ENCODE data around the gene VSTM2B. TPM values are rescaled to one million over a fixed set of nuclear protein-coding genes. Genes with fewer than 3 reads are reported as not detected.

VSTM2B gene
- total RNA-seq, 1 experiment from 2014 or later = not detected

DNA sequence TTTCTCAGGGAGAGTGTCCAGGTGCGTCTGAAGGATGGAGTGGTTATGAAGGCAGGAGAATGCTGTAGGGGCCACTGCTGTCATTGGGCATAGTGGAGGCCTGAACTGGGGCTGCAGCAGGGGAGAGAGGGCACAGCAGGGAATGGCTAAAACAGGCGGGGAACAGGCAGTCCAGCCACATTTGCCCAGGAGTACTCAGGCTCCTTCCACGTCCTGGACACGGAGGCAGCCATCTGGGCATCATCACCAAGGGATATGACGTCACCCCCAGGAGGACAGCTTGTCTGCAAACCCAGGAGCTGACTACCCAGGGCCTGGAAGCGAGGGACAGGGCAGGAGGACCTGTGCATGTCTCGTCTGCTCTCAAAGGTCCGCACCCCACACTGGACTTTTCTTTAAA lies 22.2 kb downstream of the VSTM2B start:
- Mint-ChIP-seq H3K4me3 (ENCODE audit: unreplicated experiment) (no peak overlapping the region), H3K9me3 (ENCODE audit: unreplicated experiment) (no peaks in the 10 kb centered on the region), H3K36me3 (ENCODE audit: insufficient read depth, unreplicated experiment) (peaks cover 4% of the 10 kb centered on the region), H3K27ac (ENCODE audit: unreplicated experiment) (no peak overlapping the region), H3K27me3 (ENCODE audit: insufficient read depth, unreplicated experiment) (no peaks in the 10 kb centered on the region), H3K4me1 (ENCODE audit: low read depth, unreplicated experiment) (no peaks in the 10 kb centered on the region)
- POLR2A ChIA-PET = no interaction called here
- Histone ChIP-seq H3K4me1 (peaks cover 12% of the 10 kb centered on the region), H3K36me3 (ENCODE audit: control insufficient read depth, insufficient read depth, low read length) (no peaks in the 10 kb centered on the region), H3K9me3 (no peaks in the 10 kb centered on the region; the same call in 1 of the 2 replicates), H3K27me3 (replicated peaks; ENCODE audit: control insufficient read depth, insufficient read depth, low read length) (no peaks in the 10 kb centered on the region), H3K4me3 (ENCODE audit: low read depth, low read length) (no peak overlapping the region)
- intact Hi-C loops (cut with micrococcal nuclease; ENCODE audit: unreplicated experiment) = no loop called here
- CTCF ChIA-PET = no interaction called here
- BruUV-seq (replicated peaks) = no TSS peak
- peak in 1 of 2 experiments; percentile 25 for DNase-seq
- TF ChIP-seq, protein P1, sequence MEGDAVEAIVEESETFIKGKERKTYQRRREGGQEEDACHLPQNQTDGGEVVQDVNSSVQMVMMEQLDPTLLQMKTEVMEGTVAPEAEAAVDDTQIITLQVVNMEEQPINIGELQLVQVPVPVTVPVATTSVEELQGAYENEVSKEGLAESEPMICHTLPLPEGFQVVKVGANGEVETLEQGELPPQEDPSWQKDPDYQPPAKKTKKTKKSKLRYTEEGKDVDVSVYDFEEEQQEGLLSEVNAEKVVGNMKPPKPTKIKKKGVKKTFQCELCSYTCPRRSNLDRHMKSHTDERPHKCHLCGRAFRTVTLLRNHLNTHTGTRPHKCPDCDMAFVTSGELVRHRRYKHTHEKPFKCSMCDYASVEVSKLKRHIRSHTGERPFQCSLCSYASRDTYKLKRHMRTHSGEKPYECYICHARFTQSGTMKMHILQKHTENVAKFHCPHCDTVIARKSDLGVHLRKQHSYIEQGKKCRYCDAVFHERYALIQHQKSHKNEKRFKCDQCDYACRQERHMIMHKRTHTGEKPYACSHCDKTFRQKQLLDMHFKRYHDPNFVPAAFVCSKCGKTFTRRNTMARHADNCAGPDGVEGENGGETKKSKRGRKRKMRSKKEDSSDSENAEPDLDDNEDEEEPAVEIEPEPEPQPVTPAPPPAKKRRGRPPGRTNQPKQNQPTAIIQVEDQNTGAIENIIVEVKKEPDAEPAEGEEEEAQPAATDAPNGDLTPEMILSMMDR (IDR thresholded peaks at IDR 0.05; ENCODE audit: insufficient read depth in 1 of 2, low read depth in 1 of 2, low read length in 1 of 2, severe bottlenecking in 1 of 2, unreplicated experiment in 1 of 2) = no peak

DNA sequence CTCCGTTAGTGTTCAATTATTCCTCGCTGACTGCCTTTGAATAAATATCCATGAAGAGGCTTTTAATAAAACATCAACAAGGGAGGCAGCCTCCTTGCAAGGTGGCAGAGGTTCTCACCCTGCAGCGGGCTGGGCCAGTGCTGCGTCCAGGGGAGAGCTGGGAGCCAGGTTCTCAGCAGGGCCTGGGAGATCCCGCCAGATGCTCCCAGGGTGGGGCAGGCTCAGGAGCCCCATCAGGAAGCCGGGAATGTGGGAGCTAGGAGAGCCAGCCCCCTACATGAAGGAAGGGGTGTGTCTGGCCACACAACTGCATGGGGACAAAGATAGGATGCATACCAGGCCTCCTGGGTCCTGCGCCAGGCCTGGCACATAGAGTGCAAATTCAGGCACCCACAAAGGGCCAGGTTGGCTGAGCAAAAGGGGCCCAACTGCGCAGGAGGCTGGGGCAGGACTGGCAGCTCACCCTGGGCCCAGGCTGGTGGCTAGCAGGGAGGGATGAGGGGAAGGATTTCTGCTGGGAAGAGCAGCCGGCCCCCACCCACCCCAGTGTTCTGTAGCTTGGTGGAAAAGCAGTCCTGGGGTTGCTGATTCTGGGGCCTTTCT lies 22.8 kb downstream of the VSTM2B start:
- no peak overlapping the region for H3K4me3 ChIP-seq (ENCODE audit: low read depth, low read length)
- ChIA-PET CTCF (no interaction called here), POLR2A (no interaction called here)
- Mint-ChIP-seq H3K9me3 (ENCODE audit: unreplicated experiment) (peaks cover 5% of the 10 kb centered on the region), H3K27me3 (ENCODE audit: insufficient read depth, unreplicated experiment) (no peaks in the 10 kb centered on the region), H3K27ac (ENCODE audit: unreplicated experiment) (no peak overlapping the region), H3K36me3 (ENCODE audit: insufficient read depth, unreplicated experiment) (peaks cover 4% of the 10 kb centered on the region), H3K4me3 (ENCODE audit: unreplicated experiment) (no peak overlapping the region), H3K4me1 (ENCODE audit: low read depth, unreplicated experiment) (no peaks in the 10 kb centered on the region)
- H3K9me3 ChIP-seq = peaks cover 6% of the 10 kb centered on the region; the same call in 1 of the 2 replicates
- intact Hi-C loops (cut with micrococcal nuclease; ENCODE audit: unreplicated experiment) = no loop called here
- TF ChIP-seq, protein P1 (IDR thresholded peaks at IDR 0.05; ENCODE audit: insufficient read depth in 1 of 2, low read depth in 1 of 2, low read length in 1 of 2, severe bottlenecking in 1 of 2, unreplicated experiment in 1 of 2) = no peak
- no peaks in the 10 kb centered on the region for H3K36me3 ChIP-seq (ENCODE audit: control insufficient read depth, insufficient read depth, low read length)
- no peaks in the 10 kb centered on the region for H3K27me3 ChIP-seq (replicated peaks; ENCODE audit: control insufficient read depth, insufficient read depth, low read length)
- no peak for DNase-seq
- peaks cover 12% of the 10 kb centered on the region for H3K4me1 ChIP-seq
- no TSS peak for BruUV-seq (replicated peaks)

DNA sequence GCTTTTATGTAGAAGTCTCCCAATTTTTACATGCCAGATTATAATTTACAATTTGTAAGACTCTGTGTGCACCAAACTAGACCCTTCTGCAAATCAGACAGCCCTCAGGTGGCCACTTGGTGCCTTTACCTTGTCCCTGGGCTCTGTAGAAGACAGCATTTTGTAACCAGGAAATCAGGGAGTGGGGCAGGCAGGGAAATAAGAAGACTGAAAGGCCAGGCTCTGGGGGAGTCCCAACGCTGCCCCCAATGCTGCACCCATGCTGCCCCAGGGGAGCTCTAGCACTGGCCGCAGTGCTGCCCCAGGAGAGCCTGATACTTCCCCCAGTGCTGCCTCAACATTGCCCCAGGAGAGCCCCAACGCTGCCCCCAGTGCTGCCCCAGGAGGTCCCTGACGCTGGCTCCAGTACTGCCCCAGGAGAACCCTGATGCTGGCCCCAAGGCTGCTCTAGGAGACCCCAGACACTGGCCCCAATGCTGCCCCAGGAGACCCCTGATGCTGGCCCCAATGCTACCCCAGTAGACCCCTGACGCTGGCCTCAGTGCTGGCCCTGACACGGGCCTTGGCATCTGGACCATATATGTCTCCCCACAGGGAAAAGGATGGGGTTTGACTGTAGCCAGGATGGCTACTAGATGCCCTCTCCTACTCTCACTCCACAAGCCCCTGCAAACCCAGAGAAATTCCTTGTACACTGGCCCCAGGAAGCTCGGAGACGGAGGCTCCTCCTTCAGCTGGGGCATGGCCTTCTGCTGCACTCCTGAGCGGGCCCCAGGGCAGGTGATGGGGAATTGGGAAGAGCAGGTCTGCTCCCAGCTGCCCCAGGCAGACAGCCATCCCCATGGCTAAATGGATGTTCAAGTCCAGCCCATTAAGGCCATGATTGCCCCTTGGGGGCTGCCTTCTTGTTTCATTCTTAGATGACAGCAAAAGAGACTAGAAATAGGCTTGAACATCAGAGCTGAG lies 23.6 kb downstream of the VSTM2B start:
- Histone ChIP-seq H3K36me3 (ENCODE audit: control insufficient read depth, insufficient read depth, low read length) (no peaks in the 10 kb centered on the region), H3K9me3 (peaks cover 10% of the 10 kb centered on the region), H3K4me3 (ENCODE audit: low read depth, low read length) (no peak overlapping the region), H3K27me3 (replicated peaks; ENCODE audit: control insufficient read depth, insufficient read depth, low read length) (no peaks in the 10 kb centered on the region), H3K4me1 (peaks cover 12% of the 10 kb centered on the region)
- intact Hi-C loops (cut with micrococcal nuclease; ENCODE audit: unreplicated experiment) = no loop called here
- no TSS peak for BruUV-seq (replicated peaks)
- CTCF ChIA-PET = no interaction called here
- no peak overlapping the region for H3K27ac Mint-ChIP-seq (ENCODE audit: unreplicated experiment)
- peaks cover 12% of the 10 kb centered on the region for H3K9me3 Mint-ChIP-seq (ENCODE audit: unreplicated experiment)
- no peaks in the 10 kb centered on the region for H3K27me3 Mint-ChIP-seq (ENCODE audit: insufficient read depth, unreplicated experiment)
- DNase-seq = no peak
- TF ChIP-seq, protein P1 (IDR thresholded peaks at IDR 0.05; ENCODE audit: insufficient read depth in 1 of 2, low read depth in 1 of 2, low read length in 1 of 2, severe bottlenecking in 1 of 2, unreplicated experiment in 1 of 2) = no peak
- no peak overlapping the region for H3K4me3 Mint-ChIP-seq (ENCODE audit: unreplicated experiment)
- H3K4me1 Mint-ChIP-seq (ENCODE audit: low read depth, unreplicated experiment) = no peaks in the 10 kb centered on the region
- peaks cover 4% of the 10 kb centered on the region for H3K36me3 Mint-ChIP-seq (ENCODE audit: insufficient read depth, unreplicated experiment)
- POLR2A ChIA-PET = no interaction called here

All from Caco-2 (cell line).